LoVo (cell line): Measurements from ENCODE around the gene LRP10.
A peak's percentile ranks its signal among the peaks of the same experiment; 100 is the strongest.
"Not testable (repeated sequence)": the region's sequence is repeated elsewhere in the genome, so short reads cannot be mapped to it uniquely, and the experiment has no call there.

Experiments used
- DNase-seq: peaks from one replicate; pipeline ENCODE4 v3.0.0-alpha.2; 2016; ENCODE audit warnings: low spot score

Gene LRP10

GRCh38 chr14:22887260-22887989 lies 15.9 kb downstream of the LRP10 start:
- DNase-seq = peak; percentile 94

DNA sequence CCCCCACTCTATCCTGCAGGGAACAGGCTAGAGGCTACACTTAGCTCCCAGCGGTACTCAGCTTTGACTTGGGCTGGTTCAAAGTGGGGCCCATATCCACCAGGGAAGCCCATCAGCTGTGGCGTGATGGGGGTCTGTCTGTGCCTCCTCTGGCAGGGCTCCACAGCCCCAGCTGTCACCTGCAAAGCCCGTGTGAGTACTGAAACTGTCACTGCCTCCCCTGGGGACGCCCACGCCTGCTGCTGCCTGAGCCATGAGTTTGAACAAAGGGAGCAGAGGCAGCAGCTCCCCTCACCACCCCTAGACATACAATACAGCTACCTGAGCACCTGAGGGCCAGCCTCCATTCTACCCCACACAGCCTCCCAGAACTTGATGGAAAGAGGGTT lies 16.4 kb downstream of the LRP10 start:
- DNase-seq = no peak

DNA sequence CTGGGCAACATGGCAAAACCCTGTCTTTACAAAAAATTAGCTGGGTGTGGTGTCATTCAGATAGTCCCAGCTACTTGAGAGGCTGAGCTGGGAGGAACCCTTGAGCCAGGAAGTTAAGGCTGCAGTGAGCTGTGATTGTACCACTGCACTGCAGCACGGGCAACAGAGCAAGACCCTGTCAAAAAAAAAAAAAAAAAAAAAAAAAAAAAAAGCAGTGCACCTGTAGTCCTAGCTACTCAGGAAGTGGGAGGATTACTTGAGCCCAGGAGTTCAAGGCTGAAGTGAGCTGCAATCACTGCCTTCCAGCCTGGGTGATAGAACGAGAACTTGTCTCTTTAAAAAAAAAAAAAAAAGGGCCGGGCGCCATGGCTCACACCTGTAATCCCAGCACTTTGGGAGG lies 17.1 kb downstream of the LRP10 start:
- DNase-seq = no peak

GRCh38 chr14:22890416-22890815 lies 18.9 kb downstream of the LRP10 start:
- DNase-seq = no peak

DNA sequence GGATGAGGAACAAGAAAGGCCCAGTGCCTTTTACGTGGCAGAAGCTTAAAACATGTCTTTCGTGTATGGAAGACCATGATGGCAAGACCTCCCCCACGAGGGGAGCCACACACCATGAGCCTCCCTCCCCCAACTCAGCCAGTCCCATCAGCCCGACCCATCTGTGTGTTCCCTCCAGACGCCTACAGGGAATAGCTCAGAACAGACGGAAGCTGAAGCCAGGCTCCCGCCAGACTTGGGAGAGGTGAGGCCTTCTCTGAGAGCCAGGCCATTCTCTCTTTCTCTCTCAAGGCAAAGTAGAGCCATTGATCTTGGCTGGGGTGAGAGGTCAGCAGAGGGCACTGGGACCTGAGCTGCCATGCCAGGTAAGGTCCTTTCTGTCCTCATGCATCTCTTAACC lies 20.9 kb downstream of the LRP10 start:
- DNase-seq = no peak

- DNase-seq = no peak
Observed at GRCh38 chr14:22893706-22894105, 22.2 kb downstream of the LRP10 start.

GRCh38 chr14:22895402-22895801 lies 23.9 kb downstream of the LRP10 start:
- DNase-seq = no peak

DNA sequence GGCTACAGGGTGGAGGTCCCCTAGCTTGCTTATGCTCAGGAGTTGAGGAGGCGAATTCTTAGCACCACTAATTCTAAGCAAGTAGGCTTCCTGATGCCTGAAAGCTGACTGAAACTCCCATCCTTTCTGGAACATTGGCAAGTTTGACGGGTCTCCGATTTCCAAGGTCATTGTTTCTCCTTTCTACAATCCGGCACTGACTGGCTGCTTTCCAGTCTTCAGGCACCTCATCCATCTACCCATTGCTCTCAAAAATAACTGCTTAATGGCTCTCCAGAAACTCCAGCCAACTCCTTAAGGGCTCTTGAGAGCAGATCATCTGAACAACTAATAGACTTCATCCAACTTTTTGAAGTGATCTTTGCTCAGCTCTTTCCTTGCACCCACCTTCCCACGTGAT lies 24.8 kb downstream of the LRP10 start:
- no peak for DNase-seq

GRCh38 chr14:22896760-22897159 lies 25.2 kb downstream of the LRP10 start:
- no peak for DNase-seq

GRCh38 chr14:22897357-22897756 lies 25.8 kb downstream of the LRP10 start:
- DNase-seq = no peak

DNA sequence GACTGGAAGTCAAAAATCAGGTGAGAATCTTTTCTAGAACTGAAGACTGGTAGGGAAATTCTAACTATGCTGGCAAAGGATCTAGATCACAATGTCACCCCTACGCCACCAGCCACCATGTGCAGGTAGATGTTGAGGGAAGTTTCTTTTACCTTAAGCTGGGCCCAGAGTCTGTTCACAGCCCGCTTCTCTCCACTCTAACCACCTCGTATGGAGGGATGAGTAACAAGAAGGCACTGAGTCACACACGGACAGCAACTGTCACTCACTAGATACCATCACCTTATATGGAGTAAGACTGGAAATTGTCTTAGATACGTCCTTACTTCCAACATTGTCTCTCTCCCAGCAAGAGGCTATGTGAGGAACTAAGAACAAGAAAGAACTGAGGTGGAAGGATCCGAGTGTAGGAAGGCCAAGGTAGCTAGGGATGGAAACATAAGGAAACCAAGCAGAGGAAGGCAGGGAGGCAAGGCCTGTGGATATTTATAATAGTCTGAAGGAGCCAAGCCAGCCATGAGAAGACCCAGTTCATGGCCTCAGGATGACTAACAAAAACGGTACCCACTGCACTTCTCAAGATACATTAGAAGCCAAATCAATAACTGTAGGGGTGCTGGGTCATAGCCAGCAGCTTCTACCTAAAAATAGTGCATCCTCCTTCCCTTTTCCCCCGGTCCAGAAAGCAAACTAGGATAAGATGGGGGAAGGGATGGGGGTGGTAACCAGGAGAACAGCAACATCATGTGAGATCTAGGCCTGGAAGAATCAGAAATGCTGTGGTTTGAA lies 27.0 kb downstream of the LRP10 start:
- no peak for DNase-seq

DNA sequence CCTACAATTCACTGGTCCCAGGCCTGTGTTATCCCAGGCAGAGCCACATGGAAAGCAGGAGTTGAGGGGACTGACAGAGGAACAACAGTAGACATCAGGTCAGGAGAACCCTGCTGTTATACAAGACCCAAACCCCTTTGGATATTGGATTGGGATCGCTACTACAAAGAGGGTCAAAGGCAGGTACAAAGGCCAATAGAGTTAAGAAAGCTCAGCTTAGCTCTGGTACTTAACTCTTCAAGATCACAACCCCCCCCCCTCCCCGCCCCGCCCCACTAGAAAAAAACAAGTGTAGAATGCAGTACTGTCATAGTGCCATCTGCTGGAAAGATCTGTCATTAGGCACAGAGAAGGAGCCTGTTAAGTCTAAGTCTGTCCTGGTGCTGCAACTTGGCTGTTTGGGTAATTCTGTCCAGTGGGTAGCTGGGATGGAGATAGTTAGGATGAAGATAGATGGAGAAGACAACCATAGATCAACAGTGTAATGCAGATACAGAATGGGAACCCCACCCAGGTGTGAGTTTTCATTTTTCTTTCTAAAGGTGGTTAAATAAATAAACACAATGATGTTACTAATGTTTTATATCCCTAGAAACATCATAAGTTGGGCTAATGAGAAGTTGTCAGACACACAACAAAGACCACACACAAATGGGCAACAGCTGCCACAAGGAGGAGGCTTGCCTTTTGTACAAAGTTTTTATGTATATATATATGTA lies 28.7 kb downstream of the LRP10 start:
- peak; percentile 38 for DNase-seq

GRCh38 chr14:22901799-22902198 lies 30.3 kb downstream of the LRP10 start:
- no peak for DNase-seq

DNA sequence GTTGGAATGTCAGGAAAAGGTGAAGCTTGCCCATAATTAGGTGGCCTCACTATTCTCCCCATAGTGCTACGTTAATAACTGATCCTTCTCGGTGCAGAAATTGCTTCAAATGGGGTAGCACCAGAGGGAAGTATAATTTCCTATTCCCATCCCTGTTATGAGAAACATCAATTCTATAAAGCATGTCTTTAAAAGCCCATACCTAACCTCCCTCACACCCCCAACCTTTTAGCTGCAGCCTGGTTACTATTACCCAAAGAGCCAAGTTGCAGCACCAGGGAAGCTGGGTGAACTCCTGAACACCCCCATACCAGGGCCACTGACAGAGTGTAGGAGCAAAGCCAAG lies 32.2 kb downstream of the LRP10 start:
- no peak for DNase-seq

DNA sequence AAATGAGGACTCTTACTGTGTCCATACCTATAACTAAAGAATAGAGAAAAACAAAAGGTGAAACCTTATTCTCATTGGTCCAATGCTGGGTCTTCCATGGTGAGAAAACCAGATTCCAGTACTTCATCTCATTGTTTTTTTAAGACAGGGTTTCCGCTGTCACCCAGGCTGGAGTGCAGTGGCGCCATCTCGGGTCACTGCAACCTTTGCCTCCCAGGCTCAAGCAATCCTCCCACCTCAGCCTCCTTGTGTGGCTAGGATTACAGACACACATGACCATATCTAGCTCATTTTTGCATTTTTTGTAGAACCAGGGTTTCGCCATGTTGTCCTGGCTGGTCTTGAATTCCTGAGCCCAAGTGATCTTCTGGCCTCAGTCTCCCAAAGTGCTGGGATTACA lies 34.1 kb downstream of the LRP10 start:
- DNase-seq = no peak

- DNase-seq = no peak
Observed at GRCh38 chr14:22906073-22906472, 34.5 kb downstream of the LRP10 start.

GRCh38 chr14:22907429-22907828 lies 35.9 kb downstream of the LRP10 start:
- DNase-seq = no peak

DNA sequence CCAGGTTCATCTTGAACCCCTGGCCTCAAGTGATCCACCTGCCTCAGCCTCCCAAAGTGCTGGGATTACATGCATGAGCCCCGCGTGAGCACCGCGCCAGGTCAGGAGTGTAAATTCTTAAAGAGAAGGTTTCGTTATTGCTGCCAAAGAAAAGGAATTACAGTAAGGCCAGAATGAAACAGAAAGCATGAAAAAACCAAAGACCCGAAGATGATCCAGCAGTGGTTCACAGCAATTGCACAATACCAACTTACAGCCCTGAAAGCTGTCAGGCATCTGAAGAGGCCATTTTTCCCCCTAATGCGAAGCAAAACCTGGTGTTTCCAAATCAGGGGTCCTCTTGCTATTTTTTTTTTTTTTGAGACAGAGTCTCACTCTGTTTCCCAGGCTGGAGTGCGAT lies 37.1 kb downstream of the LRP10 start:
- no peak for DNase-seq

DNA sequence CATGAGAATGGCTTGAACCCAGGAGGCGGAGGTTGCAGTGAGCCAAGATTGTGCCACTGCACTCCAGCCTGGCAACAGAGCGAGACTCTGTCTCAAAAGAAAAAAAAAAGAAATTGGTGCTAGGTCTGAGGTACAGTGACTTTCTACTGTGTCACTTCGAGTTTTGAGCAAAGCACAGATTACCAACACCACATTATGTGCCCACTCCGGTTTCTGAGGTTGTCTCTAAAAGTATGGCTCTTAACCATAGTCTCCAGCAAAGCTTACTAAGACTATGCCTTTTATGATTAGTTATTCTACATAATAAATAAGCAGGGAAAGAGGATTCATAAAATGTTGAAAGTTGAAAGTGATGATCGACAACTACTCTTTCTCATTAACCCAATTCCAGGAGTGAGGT lies 39.4 kb downstream of the LRP10 start:
- no peak for DNase-seq

DNA sequence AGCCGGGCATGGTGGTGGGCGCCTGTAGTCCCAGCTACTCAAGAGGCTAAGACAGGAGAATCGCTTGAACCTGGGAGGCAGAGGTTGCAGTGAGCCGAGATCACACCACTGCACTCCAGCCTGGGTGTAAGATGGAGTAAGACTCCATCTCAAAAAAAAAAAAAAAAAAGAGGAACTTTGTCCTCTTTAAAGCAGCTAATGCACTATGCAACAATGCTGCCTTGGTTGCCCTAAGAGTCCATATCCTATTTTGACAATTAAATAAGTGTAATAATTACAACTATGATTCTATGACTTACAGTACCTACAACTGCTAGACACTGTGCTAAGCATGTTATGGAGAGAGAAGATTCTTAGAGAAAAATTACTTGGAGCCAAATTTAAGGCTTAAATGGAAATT lies 43.3 kb downstream of the LRP10 start:
- DNase-seq = not testable (repeated sequence)

DNA sequence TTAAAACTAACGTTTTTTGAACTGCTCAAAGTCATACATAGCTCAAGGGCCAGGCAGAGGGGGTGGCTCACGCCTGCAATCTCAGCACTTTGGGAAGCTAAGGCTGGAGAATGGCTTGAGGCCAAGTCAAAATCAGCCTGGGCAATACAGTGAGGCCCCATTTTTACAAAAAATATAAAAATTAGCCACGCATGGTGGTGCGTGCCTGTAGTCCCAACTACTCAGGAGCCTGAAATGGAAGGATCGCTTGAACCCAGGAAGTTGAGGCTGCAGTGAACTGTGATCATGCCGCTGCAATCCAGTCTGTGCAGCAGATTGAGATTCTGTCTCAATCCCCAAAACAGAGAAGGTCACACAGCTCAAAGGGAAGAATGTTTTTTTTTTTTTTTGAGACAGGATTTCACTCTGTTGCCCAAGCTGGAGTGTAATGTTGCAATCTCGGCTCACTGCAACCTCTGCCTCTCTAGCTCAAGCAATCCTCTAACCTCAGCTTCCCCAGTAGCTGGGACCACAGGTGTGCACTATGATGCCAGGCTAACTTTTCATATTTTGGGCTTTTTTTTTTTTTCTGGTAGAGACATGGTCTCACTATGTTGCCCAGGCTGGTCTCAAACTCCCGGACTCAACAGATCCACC lies 44.5 kb downstream of the LRP10 start:
- no peak for DNase-seq

GRCh38 chr14:22918804-22919600 lies 47.5 kb downstream of the LRP10 start, which contains the start of gene RBM23:
Gene RBM23 (minus strand): TSS chr14:22919149.
- peak; percentile 100 for DNase-seq
